Lung (tissue), 12 donors: ENCODE data around the gene CLCN1. TPM values are rescaled to one million over a fixed set of nuclear protein-coding genes. Genes with fewer than 3 reads are reported as not detected.

ENCODE experiments used
- ATAC-seq: fragments of 200-7000 bp; cut with Tn5 transposase; one replicate; pipeline ENCODE4 v1.9.1; 2020; ENCODE audit warnings: moderate number of reproducible peaks; ENCODE audit not compliant: insufficient read depth, low FRiP score
- DNase-seq, 3 donors: peaks; one replicate each; pipeline ENCODE4 v3.0.0-alpha.2; 2013 to 2017
- H3K27ac ChIP-seq, 2 donors: one replicate each; pipeline ENCODE4 v1.5.1; 2013; ENCODE audit warnings: mild to moderate bottlenecking in 2 of 2, moderate library complexity in 2 of 2, control low read depth in 1 of 2, inconsistent platforms in 1 of 2, low read depth in 1 of 2, low read length in 1 of 2
- H3K27me3 ChIP-seq, 3 donors: one replicate each; pipeline ENCODE4 v1.5.1; 2013; ENCODE audit warnings: low read length in 2 of 3; ENCODE audit not compliant: control insufficient read depth in 3 of 3, insufficient read depth in 3 of 3
- H3K36me3 ChIP-seq, 4 donors: one replicate each; pipeline ENCODE4 v1.5.1; 2013; ENCODE audit warnings: low read length in 4 of 4, mild to moderate bottlenecking in 1 of 4, moderate library complexity in 1 of 4; ENCODE audit not compliant: control insufficient read depth in 4 of 4, insufficient read depth in 4 of 4
- H3K4me1 ChIP-seq, 5 donors: one replicate each; pipeline ENCODE4 v1.5.1; 2013; ENCODE audit warnings: low read length in 5 of 5, mild to moderate bottlenecking in 2 of 5, moderate library complexity in 1 of 5; ENCODE audit not compliant: control insufficient read depth in 5 of 5, insufficient read depth in 5 of 5
- H3K4me3 ChIP-seq: one replicate; pipeline ENCODE4 v1.5.1; 2013; ENCODE audit warnings: mild to moderate bottlenecking, control low read depth, moderate library complexity
- H3K9ac ChIP-seq, 2 donors: one replicate each; pipeline ENCODE4 v1.5.1; 2013; ENCODE audit warnings: low read length in 2 of 2, control low read depth in 1 of 2; ENCODE audit not compliant: insufficient read depth in 1 of 2
- H3K9me3 ChIP-seq, 4 donors: one replicate each; pipeline ENCODE4 v1.5.1; 2013; ENCODE audit warnings: low read length in 3 of 4, mild to moderate bottlenecking in 1 of 4, moderate library complexity in 1 of 4; ENCODE audit not compliant: control insufficient read depth in 4 of 4, insufficient read depth in 3 of 4
- WGBS, 2 donors: extraction: QIAGEN DNeasy Blood & Tissue Kit; methylation state at CpG; one replicate each; pipeline ENCODE4 v1.1.7; 2013; 5-methylcytosine and 5-hydroxymethylcytosine counted together
- polyA plus RNA-seq, 2 donors: library from polyadenylated mRNA; stranded (reverse); fragments of 200-250 nt; gene quantifications; one replicate each; pipeline ENCODE4 v1.2.1, GENCODE V29; 2013
- total RNA-seq, 2 donors: library from RNA; depleted of rRNA in 1 of 2; stranded (reverse); fragments of >200 nt in 1 of 2; gene quantifications; one replicate each; pipeline ENCODE4 v1.2.1, GENCODE V29; 2014 to 2021
- TF ChIP-seq, protein P1 (sequence below): IDR thresholded peaks from 2 replicates; pipeline ENCODE4 v1.5.1; 2012; ENCODE audit warnings: mild to moderate bottlenecking; ENCODE audit errors: control extremely low read depth, extremely low read depth
- donor health status: control.
- donor health status: control.
- donor health status: Bipolar disorder and iron deficiency.
- donor health status: healthy.
- donor health status: DM: yes; HTN: yes; CAD: no.

Gene CLCN1
- total and polyA plus RNA-seq, 4 donors: 0.06 to 0.18 TPM; not detected in 2

DNA sequence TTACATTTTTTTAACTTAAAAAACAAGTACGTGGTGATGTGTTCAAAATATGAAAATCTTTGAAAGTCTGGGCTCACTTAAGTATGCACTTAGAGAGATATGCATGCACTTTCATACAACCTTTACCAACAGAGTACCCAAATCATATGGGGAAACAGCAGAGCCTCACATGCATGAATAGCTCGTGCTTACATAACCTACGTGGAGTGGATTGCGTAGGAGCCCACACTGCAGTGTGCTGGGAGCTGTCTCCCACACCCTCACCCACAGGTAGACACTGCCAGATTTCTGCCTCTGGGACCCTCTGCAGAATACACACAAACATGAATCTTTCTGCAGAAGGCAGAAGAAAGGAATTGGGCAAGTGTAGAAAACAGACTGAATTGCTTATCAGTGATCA is 581 bp downstream of the CLCN1 start:
- Histone ChIP-seq H3K9ac (no peak overlapping the region), H3K27ac (no peak overlapping the region), H3K27me3 (no peaks in the 10 kb centered on the region), H3K36me3 (no peaks in the 10 kb centered on the region), H3K4me1 (no peaks in the 10 kb centered on the region), H3K4me3 (no peak overlapping the region), H3K9me3 (no peaks in the 10 kb centered on the region)
- ATAC-seq: no peak
- TF ChIP-seq, protein P1, sequence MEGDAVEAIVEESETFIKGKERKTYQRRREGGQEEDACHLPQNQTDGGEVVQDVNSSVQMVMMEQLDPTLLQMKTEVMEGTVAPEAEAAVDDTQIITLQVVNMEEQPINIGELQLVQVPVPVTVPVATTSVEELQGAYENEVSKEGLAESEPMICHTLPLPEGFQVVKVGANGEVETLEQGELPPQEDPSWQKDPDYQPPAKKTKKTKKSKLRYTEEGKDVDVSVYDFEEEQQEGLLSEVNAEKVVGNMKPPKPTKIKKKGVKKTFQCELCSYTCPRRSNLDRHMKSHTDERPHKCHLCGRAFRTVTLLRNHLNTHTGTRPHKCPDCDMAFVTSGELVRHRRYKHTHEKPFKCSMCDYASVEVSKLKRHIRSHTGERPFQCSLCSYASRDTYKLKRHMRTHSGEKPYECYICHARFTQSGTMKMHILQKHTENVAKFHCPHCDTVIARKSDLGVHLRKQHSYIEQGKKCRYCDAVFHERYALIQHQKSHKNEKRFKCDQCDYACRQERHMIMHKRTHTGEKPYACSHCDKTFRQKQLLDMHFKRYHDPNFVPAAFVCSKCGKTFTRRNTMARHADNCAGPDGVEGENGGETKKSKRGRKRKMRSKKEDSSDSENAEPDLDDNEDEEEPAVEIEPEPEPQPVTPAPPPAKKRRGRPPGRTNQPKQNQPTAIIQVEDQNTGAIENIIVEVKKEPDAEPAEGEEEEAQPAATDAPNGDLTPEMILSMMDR: no peak
- 33 to 49% methylated on average over 4 of the region's 4 CpGs for WGBS, 2 donors
- no peak for DNase-seq

DNA sequence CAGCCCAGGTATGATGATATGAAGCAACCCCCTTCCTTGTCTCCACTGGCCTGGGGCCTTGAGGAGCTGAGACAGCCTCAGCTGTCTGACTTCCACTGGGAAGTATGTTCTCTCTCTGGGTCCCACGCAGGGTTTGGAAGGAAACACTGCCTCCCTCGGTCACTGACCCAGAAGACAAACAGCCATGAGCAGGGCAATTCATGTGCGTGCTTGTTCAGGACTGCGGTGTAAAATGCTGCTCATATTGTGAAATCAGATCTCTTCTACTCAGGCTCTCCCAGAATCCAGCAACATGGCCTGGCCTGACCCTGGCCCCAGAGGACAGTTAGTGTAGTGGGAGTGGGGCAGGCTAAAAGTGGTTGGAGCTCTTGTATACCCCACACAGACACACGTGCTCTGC is 2.8 kb downstream of the CLCN1 start:
- Histone ChIP-seq H3K9me3 (no peaks in the 10 kb centered on the region), H3K9ac (no peak overlapping the region), H3K27ac (no peak overlapping the region), H3K36me3 (no peaks in the 10 kb centered on the region), H3K4me1 (peaks cover 0 to 11% (median 0%) of the 10 kb centered on the region in 5 donors), H3K27me3 (no peaks in the 10 kb centered on the region), H3K4me3 (no peak overlapping the region)
- TF ChIP-seq, protein P1: no peak
- DNase-seq: peak in 1 of 3 donors; percentile 13
- no peak for ATAC-seq
- 50 to 53% methylated on average over 5 of the region's 5 CpGs for WGBS, 2 donors

DNA sequence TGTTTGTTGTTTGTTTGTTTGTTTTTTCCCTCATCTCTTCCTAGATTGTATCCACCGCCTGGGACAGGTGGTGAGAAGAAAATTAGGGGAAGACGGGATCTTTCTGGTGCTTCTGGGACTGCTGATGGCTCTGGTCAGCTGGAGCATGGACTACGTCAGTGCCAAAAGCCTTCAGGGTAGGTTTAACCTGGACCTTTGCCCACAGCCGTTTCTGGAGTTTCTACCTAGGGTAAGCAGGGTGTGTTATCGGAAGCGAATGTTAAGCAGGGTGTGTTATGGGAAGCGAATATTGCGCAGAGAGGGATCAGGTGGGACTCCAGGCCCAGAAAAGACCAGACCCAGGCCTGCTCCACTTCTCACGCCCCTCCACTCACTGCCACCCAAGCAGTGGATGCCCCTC is 4.7 kb downstream of the CLCN1 start:
- no peak overlapping the region for H3K4me3 ChIP-seq
- no peak for ATAC-seq
- H3K9me3 ChIP-seq: no peaks in the 10 kb centered on the region
- 70 to 79% methylated on average over 9 of the region's 9 CpGs for WGBS, 2 donors
- H3K27ac ChIP-seq: no peak overlapping the region
- TF ChIP-seq, protein P1: no peak
- DNase-seq: no peak
- no peaks in the 10 kb centered on the region for H3K36me3 ChIP-seq
- peaks cover 0 to 17% (median 0%) of the 10 kb centered on the region in 5 donors for H3K4me1 ChIP-seq
- H3K27me3 ChIP-seq: no peaks in the 10 kb centered on the region
- no peak overlapping the region for H3K9ac ChIP-seq

DNA sequence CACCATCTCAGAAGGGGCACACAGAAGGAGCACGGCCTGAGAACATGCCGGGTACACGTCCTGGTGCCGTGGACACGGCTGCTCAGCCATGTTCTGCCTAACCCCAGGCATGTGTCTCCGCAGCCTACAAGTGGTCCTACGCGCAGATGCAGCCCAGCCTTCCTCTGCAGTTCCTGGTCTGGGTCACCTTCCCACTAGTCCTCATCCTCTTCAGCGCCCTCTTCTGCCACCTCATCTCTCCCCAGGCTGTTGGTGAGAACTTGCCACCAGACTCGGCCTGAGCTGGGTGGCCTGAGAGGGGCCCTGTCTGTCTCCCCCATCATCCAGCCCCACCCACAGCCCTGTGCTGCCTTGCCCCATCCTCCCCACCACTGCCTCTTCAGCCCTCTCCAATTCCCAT is 5.3 kb downstream of the CLCN1 start:
- Histone ChIP-seq H3K36me3 (no peaks in the 10 kb centered on the region), H3K27me3 (no peaks in the 10 kb centered on the region), H3K4me3 (no peak overlapping the region), H3K4me1 (peaks cover 0 to 17% (median 0%) of the 10 kb centered on the region in 5 donors), H3K9ac (no peak overlapping the region), H3K27ac (no peak overlapping the region), H3K9me3 (peaks cover 0 to under 1% (median 0%) of the 10 kb centered on the region in 4 donors)
- TF ChIP-seq, protein P1: no peak
- DNase-seq (no peak), ATAC-seq (no peak)
- 97 to 98% methylated on average over 10 of the region's 10 CpGs for WGBS, 2 donors
